B cell (primary cell): ENCODE data around the gene GLCCI1.
A peak's percentile ranks its signal among the peaks of the same experiment; 100 is the strongest.

Experiments
- EZH2 ChIP-seq: IDR thresholded peaks from 2 replicates; pipeline ENCODE4 v1.6.1; 2012; ENCODE audit warnings: borderline replicate concordance, low read depth, mild to moderate bottlenecking, moderate library complexity, low read length; ENCODE audit not compliant: insufficient read depth, poor library complexity, severe bottlenecking
- TF ChIP-seq, protein P1 (sequence below): fragments of 200-600 bp; IDR thresholded peaks from one replicate; pipeline ENCODE4 v1.8.0; 2022; ENCODE audit warnings: antibody characterized with exemption, mild to moderate bottlenecking

- TF ChIP-seq, protein P1, sequence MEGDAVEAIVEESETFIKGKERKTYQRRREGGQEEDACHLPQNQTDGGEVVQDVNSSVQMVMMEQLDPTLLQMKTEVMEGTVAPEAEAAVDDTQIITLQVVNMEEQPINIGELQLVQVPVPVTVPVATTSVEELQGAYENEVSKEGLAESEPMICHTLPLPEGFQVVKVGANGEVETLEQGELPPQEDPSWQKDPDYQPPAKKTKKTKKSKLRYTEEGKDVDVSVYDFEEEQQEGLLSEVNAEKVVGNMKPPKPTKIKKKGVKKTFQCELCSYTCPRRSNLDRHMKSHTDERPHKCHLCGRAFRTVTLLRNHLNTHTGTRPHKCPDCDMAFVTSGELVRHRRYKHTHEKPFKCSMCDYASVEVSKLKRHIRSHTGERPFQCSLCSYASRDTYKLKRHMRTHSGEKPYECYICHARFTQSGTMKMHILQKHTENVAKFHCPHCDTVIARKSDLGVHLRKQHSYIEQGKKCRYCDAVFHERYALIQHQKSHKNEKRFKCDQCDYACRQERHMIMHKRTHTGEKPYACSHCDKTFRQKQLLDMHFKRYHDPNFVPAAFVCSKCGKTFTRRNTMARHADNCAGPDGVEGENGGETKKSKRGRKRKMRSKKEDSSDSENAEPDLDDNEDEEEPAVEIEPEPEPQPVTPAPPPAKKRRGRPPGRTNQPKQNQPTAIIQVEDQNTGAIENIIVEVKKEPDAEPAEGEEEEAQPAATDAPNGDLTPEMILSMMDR = peak; percentile 14
- no peak for TF ChIP-seq EZH2
These were observed 975 bp downstream of the GLCCI1 start for GRCh38 chr7:7969306-7970236.
